Left lung (tissue), 10 donors: ENCODE data around the gene ATP10A. TPM values are rescaled to one million over a fixed set of nuclear protein-coding genes. Genes with fewer than 3 reads are reported as not detected.
A peak's percentile ranks its signal among the peaks of the same experiment; 100 is the strongest.

Source experiments
- ATAC-seq: fragments of 200-7000 bp; cut with Tn5 transposase; one replicate; pipeline ENCODE4 v1.9.1; 2020; ENCODE audit warnings: moderate library complexity
- DNase-seq, 4 donors: peaks; one replicate each; pipeline ENCODE4 v3.0.0-alpha.2; 2013 to 2020
- H3K27ac ChIP-seq, 2 donors: fragments of 200-600 bp; sonication (generic) in 1 of 2; one replicate each; pipeline versions ENCODE4 v1.5.0 to v1.8.0; 2020 to 2021
- H3K27me3 ChIP-seq, 2 donors: fragments of 200-600 bp; sonication (generic) in 1 of 2; one replicate each; pipeline versions ENCODE4 v1.5.0 to v1.8.0; 2020 to 2021
- H3K36me3 ChIP-seq, 2 donors: fragments of 200-600 bp; sonication (generic) in 1 of 2; one replicate each; pipeline versions ENCODE4 v1.5.0 to v1.8.0; 2020 to 2021
- H3K4me1 ChIP-seq, 2 donors: fragments of 200-600 bp; one replicate each; pipeline ENCODE4 v1.8.0; 2021
- H3K4me3 ChIP-seq, 2 donors: fragments of 200-600 bp; sonication (generic) in 1 of 2; one replicate each; pipeline versions ENCODE4 v1.5.0 to v1.8.0; 2020 to 2021; ENCODE audit warnings: mild to moderate bottlenecking in 1 of 2
- H3K9me3 ChIP-seq, 2 donors: fragments of 200-600 bp; sonication (generic) in 1 of 2; one replicate each; pipeline versions ENCODE4 v1.5.0 to v1.8.0; 2020 to 2021
- intact Hi-C, 2 donors: fragments of 100-400 bp; cut with DNase I; formaldehyde crosslinking; loops; one replicate each; pipeline versions ENCODE4 v1.11.2 to v1.14.2; 2022
- polyA plus RNA-seq, 6 donors: library from polyadenylated mRNA; unstranded; fragments of 120-200 nt; gene quantifications; one replicate each; pipeline ENCODE4 v1.2.1, GENCODE V29; 2013; ENCODE audit not compliant: insufficient read length in 6 of 6
- total RNA-seq, 2 donors: library from RNA; stranded (reverse); fragmentation: NEBNext Ultra II Directional; extraction: Animal tissue kit (Norgen Biotek cat#: 25700); gene quantifications; one replicate each; pipeline ENCODE4 v1.2.1, GENCODE V29; 2021
- TF ChIP-seq, protein P1 (sequence below), 2 donors: fragments of 200-600 bp; sonication (generic) in 1 of 2; IDR thresholded peaks; one replicate each; pipeline versions ENCODE4 v1.5.0 to v1.8.0; 2021; ENCODE audit warnings: antibody characterized with exemption in 2 of 2
- donor health status: DM: no; HTN: yes; CAD: no.
- donor health status: DM: no; HTN: no; CAD: no.

Gene ATP10A
- total and polyA plus RNA-seq, 8 donors = 0.70 to 46.1 (median 0.87) TPM

DNA sequence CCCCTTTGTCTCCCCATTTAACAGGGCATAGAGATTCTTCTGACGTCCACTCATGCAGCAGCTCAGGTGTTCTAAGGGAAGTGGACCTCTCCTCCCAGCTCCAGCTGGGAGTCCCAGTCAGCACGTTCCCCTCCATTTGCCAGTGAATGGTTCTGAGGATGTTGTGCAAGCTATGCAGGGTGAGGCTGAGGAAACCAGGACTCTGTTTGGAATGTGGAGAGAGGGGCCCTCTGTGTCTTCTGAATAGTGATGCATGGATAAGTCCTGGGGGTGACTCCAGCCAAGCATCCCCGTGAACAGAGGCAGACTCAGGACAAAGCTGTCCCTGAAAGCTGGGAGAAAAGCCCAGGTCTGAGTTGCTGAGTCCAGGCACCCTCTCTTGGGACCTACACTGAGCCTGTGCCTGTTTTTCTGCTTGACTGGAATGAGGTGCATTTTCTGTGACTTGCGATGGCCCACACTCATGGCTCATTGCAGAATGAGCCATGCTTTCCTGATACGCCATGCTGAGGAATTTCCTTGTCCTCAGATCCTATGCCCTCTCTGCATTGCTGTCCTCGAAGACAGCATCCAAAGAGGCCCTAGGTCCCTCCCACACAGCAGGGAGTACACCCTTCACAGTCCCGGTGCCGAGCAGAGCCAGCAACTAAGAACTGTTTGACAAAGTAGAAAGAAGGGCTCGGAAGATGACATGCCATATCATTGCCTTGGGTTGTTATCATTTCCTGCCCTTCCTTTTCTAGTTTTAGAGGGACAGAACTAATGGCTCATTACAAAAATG lies 185.2 kb downstream of the ATP10A start:
- intact Hi-C loops = no loop called here
- ATAC-seq (no peak), DNase-seq (no peak)
- Histone ChIP-seq H3K9me3 (no peaks in the 10 kb centered on the region), H3K4me3 (no peak overlapping the region), H3K4me1 (no peaks in the 10 kb centered on the region), H3K36me3 (peaks cover 0 to 17% of the 10 kb centered on the region in 2 donors), H3K27me3 (no peaks in the 10 kb centered on the region), H3K27ac (no peak overlapping the region)
- TF ChIP-seq, protein P1, sequence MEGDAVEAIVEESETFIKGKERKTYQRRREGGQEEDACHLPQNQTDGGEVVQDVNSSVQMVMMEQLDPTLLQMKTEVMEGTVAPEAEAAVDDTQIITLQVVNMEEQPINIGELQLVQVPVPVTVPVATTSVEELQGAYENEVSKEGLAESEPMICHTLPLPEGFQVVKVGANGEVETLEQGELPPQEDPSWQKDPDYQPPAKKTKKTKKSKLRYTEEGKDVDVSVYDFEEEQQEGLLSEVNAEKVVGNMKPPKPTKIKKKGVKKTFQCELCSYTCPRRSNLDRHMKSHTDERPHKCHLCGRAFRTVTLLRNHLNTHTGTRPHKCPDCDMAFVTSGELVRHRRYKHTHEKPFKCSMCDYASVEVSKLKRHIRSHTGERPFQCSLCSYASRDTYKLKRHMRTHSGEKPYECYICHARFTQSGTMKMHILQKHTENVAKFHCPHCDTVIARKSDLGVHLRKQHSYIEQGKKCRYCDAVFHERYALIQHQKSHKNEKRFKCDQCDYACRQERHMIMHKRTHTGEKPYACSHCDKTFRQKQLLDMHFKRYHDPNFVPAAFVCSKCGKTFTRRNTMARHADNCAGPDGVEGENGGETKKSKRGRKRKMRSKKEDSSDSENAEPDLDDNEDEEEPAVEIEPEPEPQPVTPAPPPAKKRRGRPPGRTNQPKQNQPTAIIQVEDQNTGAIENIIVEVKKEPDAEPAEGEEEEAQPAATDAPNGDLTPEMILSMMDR (IDR thresholded peaks at IDR 0.05) = no peak

DNA sequence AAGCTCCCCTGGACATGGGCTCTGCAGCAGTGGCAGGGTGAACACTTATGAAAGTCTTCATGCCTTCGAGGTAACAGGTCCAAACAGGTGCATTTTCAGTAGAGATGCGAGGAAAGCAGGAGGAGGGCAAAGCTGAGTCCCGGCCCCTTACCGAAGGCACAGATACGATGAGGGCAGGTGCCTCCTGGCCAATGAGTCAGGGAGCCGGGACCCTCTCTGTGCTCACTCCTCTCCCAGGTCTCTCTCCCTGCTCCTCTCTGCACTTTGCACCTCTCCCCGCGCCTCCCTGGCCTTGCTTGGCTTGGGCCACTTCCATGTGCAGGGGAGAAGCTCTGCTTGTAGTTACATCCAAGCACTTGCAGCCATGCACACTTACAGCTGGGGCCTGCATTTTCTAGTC lies 187.1 kb downstream of the ATP10A start:
- Histone ChIP-seq H3K36me3 (peaks cover 0 to 16% of the 10 kb centered on the region in 2 donors), H3K4me1 (no peaks in the 10 kb centered on the region), H3K9me3 (no peaks in the 10 kb centered on the region), H3K27me3 (peaks cover 0 to 6% of the 10 kb centered on the region in 2 donors), H3K27ac (no peak overlapping the region), H3K4me3 (no peak overlapping the region)
- TF ChIP-seq, protein P1 (IDR thresholded peaks at IDR 0.05) = no peak
- intact Hi-C loops = no loop called here
- ATAC-seq (no peak), DNase-seq (no peak)

- H3K27ac ChIP-seq = no peak overlapping the region
- DNase-seq = no peak
Measured at GRCh38 chr15:25675396-25675795, 187.7 kb downstream of the ATP10A start.

GRCh38 chr15:25674913-25675312 lies 188.2 kb downstream of the ATP10A start:
- no peak overlapping the region for H3K4me3 ChIP-seq
- peaks cover 0 to 17% of the 10 kb centered on the region in 2 donors for H3K27me3 ChIP-seq
- H3K36me3 ChIP-seq = peaks cover 0 to 16% of the 10 kb centered on the region in 2 donors
- no peaks in the 10 kb centered on the region for H3K9me3 ChIP-seq
- DNase-seq = no peak
- peak; percentile 17 for ATAC-seq
- intact Hi-C loops = no loop called here
- H3K27ac ChIP-seq = no peak overlapping the region
- TF ChIP-seq, protein P1 (IDR thresholded peaks at IDR 0.05) = no peak
- peaks cover 0 to 5% of the 10 kb centered on the region in 2 donors for H3K4me1 ChIP-seq

More at GRCh38 chr15:25675396-25675795, 187.7 kb downstream of the ATP10A start:
- no peaks in the 10 kb centered on the region for H3K9me3 ChIP-seq
- H3K4me1 ChIP-seq = peaks cover 0 to under 1% of the 10 kb centered on the region in 2 donors
- ATAC-seq = no peak
- H3K4me3 ChIP-seq = no peak overlapping the region
- H3K36me3 ChIP-seq = peaks cover 0 to 16% of the 10 kb centered on the region in 2 donors
- TF ChIP-seq, protein P1 (IDR thresholded peaks at IDR 0.05) = no peak
- peaks cover 0 to 13% of the 10 kb centered on the region in 2 donors for H3K27me3 ChIP-seq
- intact Hi-C loops = no loop called here

DNA sequence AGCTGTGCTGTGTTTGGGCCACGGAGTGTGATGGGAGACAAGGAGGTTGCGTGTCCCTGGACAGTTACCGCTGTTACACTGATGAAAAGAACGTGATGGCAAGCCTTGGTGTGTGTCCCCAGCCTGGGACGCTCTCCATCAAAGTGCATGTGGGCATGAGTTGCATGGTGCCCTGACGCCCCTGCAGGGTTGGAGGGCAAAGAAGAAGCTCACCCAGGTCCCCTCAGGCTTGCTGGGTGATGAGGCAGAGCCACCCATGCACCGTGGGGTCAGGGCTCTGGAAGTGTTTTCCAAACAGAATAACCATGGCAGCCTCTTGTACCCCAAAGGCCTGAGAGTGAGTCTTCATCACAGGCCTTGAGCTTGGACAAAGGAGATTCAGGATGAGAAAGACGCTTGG lies 189.2 kb downstream of the ATP10A start:
- H3K36me3 ChIP-seq = peaks cover 0 to 8% of the 10 kb centered on the region in 2 donors
- no peak overlapping the region for H3K4me3 ChIP-seq
- TF ChIP-seq, protein P1 (IDR thresholded peaks at IDR 0.05) = no peak
- intact Hi-C loops = no loop called here
- no peaks in the 10 kb centered on the region for H3K9me3 ChIP-seq
- no peak for DNase-seq
- H3K4me1 ChIP-seq = peaks cover 0 to 7% of the 10 kb centered on the region in 2 donors
- no peak overlapping the region for H3K27ac ChIP-seq
- no peak for ATAC-seq
- peaks cover 0 to 24% of the 10 kb centered on the region in 2 donors for H3K27me3 ChIP-seq
